HUDEP-2 (cell line): Measurements from ENCODE around the gene INTU.

ENCODE experiments used
- DNase-seq, 76 experiments: peaks; one replicate each; lab custom pipeline; 2025; ENCODE audit not compliant: unreplicated experiment in 76 of 76; lab: John Stamatoyannopoulos, UW

INTU gene

GRCh38 chr4:127734976-127735375 lies 102.2 kb downstream of the INTU start:
- no peak for DNase-seq

- no peak for DNase-seq
Measured at GRCh38 chr4:127737295-127737694, 104.5 kb downstream of the INTU start.

GRCh38 chr4:127741247-127741646 lies 108.5 kb downstream of the INTU start:
- DNase-seq = no peak

- no peak for DNase-seq
Measured at GRCh38 chr4:127747883-127748282, 115.1 kb downstream of the INTU start.

GRCh38 chr4:127748957-127749356 lies 116.2 kb downstream of the INTU start:
- DNase-seq = no peak

- no peak for DNase-seq
Measured at GRCh38 chr4:127756906-127757305, 124.1 kb downstream of the INTU start.

GRCh38 chr4:127759228-127759820 lies 126.6 kb downstream of the INTU start:
- DNase-seq = no peak

DNA sequence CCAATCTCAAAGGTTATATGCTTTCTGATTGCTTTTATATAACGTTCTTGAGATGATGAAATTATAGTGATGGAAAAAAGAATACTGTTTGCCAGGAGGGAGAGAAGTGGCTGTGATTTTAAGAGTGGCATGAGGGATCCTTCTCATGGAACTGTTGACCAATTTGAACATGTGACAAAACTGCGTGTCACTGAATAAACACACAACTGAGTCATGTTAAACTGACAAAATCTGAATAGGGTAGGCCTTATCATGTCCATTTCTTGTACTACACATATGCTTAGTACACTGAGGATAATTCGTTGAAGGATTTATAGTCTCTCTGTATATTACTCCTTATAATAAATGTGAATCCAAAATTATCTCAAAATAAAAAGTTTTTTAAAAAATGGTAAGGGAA lies 127.1 kb downstream of the INTU start:
- DNase-seq = no peak

GRCh38 chr4:127771535-127772275 lies 138.9 kb downstream of the INTU start:
- no peak for DNase-seq

DNA sequence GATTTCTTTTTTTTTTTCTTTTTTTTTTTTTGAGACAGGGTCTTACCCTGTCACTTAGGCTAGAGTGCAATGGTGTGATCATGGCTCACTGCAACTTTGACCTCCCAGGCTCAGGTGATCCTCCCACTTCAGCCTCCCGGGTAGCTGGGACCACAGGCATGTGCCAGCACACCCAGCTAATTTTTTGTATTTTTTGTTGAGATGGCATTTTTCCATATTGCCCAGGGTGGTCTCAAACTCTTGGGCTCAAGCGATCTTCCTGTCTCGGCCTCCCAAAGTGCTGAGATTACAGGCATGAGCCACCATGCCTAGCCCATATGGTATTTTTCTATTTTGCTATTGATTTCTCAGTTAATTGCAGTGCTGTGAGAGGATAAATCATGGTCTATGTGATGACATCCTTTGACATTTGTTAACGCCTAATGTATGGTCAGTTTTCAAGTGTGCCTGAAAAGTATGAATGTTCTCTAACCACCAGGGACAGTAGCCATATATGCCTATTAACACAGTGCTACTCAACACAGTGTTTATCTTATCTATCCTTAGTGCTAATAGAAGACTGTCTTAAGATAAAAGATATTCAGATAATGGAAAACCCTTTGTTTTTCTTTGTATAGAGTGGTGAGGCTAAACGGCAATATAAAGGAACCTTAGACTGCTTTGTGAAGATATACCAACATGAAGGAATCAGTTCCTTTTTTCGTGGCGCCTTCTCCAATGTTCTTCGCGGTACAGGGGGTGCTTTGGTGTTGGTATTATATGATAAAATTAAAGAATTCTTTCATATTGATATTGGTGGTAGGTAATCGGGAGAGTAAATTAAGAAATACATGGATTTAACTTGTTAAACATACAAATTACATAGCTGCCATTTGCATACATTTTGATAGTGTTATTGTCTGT lies 140.3 kb downstream of the INTU start:
- DNase-seq = no peak

GRCh38 chr4:127775843-127776242 lies 143.1 kb downstream of the INTU start:
- DNase-seq = no peak
